ENCODE data around the gene EGR2.

GRCh38 chr10:62792261-62792660, 23.9 kb downstream of the EGR2 start:
- TF ChIP-seq CTCF (IDR thresholded peaks at IDR 0.05) = no peak
- TF ChIP-seq REST (IDR thresholded peaks at IDR 0.05; ENCODE audit: insufficient read depth in 1 of 2, low read depth in 2 of 2, low read length in 1 of 2) = no peak
- TF ChIP-seq SIN3A (IDR thresholded peaks at IDR 0.05; ENCODE audit: borderline replicate concordance, insufficient read depth, low read depth, low read length) = no peak
- TF ChIP-seq POLR2AphosphoS5 (IDR thresholded peaks at IDR 0.05; ENCODE audit: low read depth, low read length) = no peak

Measured in Panc1 (cell line).